HG03378 (cell line): ENCODE results near the gene DOK3.

Experiments
- ATAC-seq: cut with Tn5 transposase; IDR thresholded peaks from one replicate; pipeline ENCODE4 v1.9.1; 2021; ENCODE audit warnings: mild to moderate bottlenecking, moderate library complexity; ENCODE audit not compliant: unreplicated experiment

DOK3 gene

DNA sequence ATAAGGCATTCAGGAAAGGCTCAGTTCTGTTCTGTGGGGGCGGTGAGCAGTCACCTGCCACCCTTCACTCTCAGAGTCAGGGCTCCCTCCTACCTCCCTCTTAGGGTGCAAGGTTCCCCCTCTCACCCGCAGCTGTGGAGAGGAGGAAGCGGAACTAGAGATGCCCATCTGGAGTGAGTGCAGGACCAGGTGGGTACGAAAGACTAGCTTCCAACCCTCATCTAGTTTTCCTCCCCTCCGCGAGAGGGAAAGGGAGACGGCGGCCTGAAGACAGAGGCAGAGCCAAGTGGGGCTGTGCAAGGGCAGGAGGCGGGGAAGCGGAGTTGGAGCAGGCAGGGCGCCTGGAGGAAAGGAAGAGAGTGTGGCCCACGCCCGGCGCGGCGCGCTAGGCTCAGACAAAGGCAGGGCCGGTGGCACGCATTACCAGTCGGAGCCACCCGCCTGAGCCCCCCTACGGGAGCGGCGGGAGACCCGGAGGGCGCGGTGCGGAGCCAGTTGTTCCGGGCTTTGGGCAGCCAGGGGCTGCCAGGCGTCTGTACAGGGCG lies 55.7 kb downstream of the DOK3 start:
- peak; percentile 5 for ATAC-seq

DNA sequence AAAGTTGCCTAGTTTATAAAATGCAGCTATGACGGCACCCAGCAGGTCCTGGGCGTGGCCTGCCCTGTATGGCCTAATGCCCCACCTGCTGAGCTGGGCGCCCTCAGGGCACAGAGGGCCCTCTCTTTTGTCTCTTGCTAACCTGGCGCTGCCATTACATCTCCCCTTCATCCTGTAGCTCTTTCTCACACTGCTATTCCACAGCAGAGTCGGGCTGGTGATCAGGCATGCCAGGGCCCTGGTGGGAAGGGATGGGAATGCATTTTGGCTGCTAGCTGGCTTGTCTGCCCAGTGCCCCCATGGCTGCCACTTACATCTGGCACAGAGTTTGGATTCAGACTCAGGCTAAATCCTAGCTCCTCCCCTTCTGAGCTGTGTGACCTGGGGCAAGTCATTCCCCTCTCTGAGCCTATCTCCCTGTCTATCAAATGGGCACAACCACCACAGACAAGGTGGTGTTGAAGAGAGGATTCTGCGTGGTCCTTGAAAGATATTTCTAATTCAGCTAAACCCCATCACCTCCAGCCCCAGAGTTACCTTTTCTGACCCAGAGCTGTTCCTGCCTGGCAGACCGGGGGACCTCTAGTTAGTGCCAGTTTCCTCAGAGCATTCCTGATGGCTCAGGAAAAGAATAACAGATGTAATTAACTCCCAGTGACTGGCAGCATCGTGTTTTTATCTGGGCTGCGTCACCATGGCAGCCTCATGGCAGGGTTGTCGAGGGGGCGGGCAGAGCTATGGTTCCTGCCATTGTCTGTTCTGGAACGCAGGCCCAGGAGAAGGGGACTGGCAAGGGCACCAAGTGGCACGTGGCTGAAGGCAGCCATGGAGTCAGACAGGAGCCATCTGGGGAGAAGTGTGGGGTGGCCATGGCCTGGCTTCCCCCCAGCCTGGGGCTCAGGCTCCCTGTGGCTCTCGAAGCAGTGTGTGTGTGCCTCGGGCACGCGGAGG lies 56.7 kb downstream of the DOK3 start:
- no peak for ATAC-seq
